Measurements from ENCODE around the gene KIAA1217. TPM values are rescaled to one million over a fixed set of nuclear protein-coding genes. Genes with fewer than 3 reads are reported as not detected.

Gene KIAA1217
- total and polyA plus RNA-seq, 2 experiments from 2014 or later = 13.3 to 23.1 TPM

GRCh38 chr10:24427678-24428409 lies 218.9 kb downstream of the KIAA1217 start:
- Histone ChIP-seq H3K4me1 (ENCODE audit: low read depth) (no peaks in the 10 kb centered on the region), H3K27ac (no peak overlapping the region), H3K27me3 (no peaks in the 10 kb centered on the region), H3K36me3 (no peaks in the 10 kb centered on the region), H3K4me3 (no peak overlapping the region), H3K9me3 (ENCODE audit: low read depth) (no peaks in the 10 kb centered on the region)
- DNase-seq (ENCODE audit: low read depth in 1 of 2, low spot score in 1 of 2) = no peak
- no peak for TF ChIP-seq CTCF (IDR thresholded peaks at IDR 0.05; ENCODE audit: low read depth, low read length)

- Histone ChIP-seq H3K36me3 (peaks cover 1% of the 10 kb centered on the region), H3K4me1 (ENCODE audit: low read depth) (no peaks in the 10 kb centered on the region), H3K27me3 (no peaks in the 10 kb centered on the region), H3K27ac (no peak overlapping the region), H3K9me3 (ENCODE audit: low read depth) (no peaks in the 10 kb centered on the region), H3K4me3 (no peak overlapping the region)
- no peak for TF ChIP-seq CTCF (IDR thresholded peaks at IDR 0.05; ENCODE audit: low read depth, low read length)
- DNase-seq (ENCODE audit: low read depth in 1 of 2, low spot score in 1 of 2) = peak in 1 of 2 donors; percentile 48
These were observed 219.5 kb downstream of the KIAA1217 start for GRCh38 chr10:24428410-24428782.

- no peaks in the 10 kb centered on the region for H3K9me3 ChIP-seq (ENCODE audit: low read depth)
- DNase-seq (ENCODE audit: low read depth in 1 of 2, low spot score in 1 of 2) = no peak
- no peaks in the 10 kb centered on the region for H3K4me1 ChIP-seq (ENCODE audit: low read depth)
- no peak for TF ChIP-seq CTCF (IDR thresholded peaks at IDR 0.05; ENCODE audit: low read depth, low read length)
- H3K27me3 ChIP-seq = no peaks in the 10 kb centered on the region
- H3K4me3 ChIP-seq = no peak overlapping the region
- H3K27ac ChIP-seq = no peak overlapping the region
- H3K36me3 ChIP-seq = peaks cover 6% of the 10 kb centered on the region
These were observed 221.7 kb downstream of the KIAA1217 start for GRCh38 chr10:24430591-24430990.

GRCh38 chr10:24432478-24433416 lies 223.8 kb downstream of the KIAA1217 start:
- no peaks in the 10 kb centered on the region for H3K27me3 ChIP-seq
- no peak for TF ChIP-seq CTCF (IDR thresholded peaks at IDR 0.05; ENCODE audit: low read depth, low read length)
- no peaks in the 10 kb centered on the region for H3K4me1 ChIP-seq (ENCODE audit: low read depth)
- DNase-seq (ENCODE audit: low read depth in 1 of 2, low spot score in 1 of 2) = no peak
- no peak overlapping the region for H3K27ac ChIP-seq
- no peak overlapping the region for H3K4me3 ChIP-seq
- no peaks in the 10 kb centered on the region for H3K9me3 ChIP-seq (ENCODE audit: low read depth)
- H3K36me3 ChIP-seq = peaks cover 6% of the 10 kb centered on the region

GRCh38 chr10:24433705-24434104 lies 224.8 kb downstream of the KIAA1217 start:
- H3K4me3 ChIP-seq = no peak overlapping the region
- H3K4me1 ChIP-seq (ENCODE audit: low read depth) = no peaks in the 10 kb centered on the region
- peaks cover 6% of the 10 kb centered on the region for H3K36me3 ChIP-seq

More at GRCh38 chr10:24433705-24434104, 224.8 kb downstream of the KIAA1217 start:
- no peak for TF ChIP-seq CTCF (IDR thresholded peaks at IDR 0.05; ENCODE audit: low read depth, low read length)
- H3K9me3 ChIP-seq (ENCODE audit: low read depth) = no peaks in the 10 kb centered on the region
- DNase-seq (ENCODE audit: low read depth in 1 of 2, low spot score in 1 of 2) = no peak
- H3K27ac ChIP-seq = no peak overlapping the region
- H3K27me3 ChIP-seq = no peaks in the 10 kb centered on the region

All from cardiac muscle cell (in vitro differentiated cells and primary cell).